ENCODE measurements around the gene SAMD14.

Gene SAMD14

DNA sequence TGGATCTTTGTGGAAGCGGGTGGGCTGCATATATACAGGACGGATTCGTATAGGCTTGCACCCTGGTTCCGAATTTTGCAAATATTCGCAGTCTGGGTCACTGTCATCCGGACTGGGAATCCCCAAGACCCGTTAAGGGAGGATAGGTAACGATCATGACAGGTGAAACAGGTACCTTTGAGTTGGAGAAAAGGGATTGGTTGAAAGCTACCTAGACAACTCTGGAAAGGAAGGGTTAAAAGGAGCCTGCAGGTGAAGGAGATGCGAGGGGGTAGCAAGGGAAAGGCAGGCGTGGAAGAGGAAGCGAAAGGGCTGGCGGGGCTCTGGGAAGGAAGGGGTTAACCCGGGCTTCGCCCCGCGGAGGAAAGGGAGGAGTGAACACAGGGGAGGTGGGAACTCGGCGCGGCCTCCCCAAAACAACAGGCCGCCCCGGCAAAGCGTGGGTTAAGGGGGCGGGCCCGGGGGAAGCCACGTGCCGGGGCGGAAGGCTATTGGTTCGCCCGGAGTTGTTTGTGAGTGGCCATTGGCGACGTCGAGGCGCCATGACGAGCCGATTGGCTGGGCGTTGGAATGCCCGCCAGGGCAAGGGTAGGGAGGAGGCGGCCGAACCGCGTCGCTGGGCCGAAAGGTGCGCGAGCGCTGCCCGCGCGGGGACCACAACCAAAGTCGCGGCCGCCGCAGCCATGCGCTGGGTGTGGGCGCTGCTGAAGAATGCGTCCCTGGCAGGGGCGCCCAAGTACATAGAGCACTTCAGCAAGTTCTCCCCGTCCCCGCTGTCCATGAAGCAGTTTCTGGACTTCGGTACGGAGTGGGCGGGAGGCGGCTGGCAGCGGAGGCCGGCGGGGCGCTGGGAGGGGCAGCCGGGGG lies 35.0 kb downstream of the SAMD14 start, which contains the start of gene PDK2:
PDK2 (plus strand) TSS at position 599 of the 867 bp plus-strand sequence; CDS start at position 684, 85 bp downstream.
- peak; percentile 95 for DNase-seq

DNA sequence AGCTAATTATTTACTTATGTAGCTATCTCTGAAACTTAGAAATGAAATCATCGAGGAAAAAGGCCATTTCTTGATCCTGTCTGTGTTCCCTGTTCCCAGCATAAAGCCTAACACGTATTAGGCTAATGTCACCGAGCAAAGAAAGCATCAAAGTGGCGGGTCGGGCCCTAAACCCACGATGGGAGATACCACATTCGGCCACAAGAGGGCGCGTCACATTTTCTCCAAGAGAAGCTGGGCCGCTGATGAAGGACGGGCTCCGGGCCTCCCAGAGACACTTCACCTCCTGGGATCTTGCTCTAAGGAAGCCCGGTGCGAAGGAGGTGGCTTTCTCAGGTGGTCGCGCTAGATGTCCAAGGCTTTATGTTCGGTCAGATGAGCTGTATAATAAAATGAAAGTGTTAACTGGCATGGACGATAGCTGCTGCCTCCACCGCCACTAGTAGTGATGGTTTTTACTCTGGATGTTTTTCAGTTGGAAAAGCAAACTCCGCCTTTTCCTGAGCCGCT lies 35.7 kb downstream of the SAMD14 start:
- DNase-seq = peak; percentile 99

DNA sequence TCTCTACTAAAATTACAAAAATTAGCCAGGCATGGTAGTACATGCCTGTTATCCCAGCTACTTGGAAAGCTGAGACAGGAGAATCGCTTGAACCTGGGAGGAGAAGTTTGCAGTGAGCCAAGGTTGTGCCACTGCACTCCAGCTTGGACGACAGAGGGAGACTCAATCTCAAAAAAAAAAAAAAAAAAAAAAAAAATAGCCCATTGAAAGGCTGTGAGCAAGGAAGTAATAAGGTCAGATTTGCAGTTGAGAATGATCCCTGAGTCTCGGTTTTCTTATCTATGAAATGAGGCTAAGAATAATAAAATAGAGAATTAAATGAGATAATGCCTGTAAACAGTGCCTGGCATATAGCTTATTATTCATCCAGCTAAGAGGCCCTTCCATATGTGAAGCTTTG lies 36.2 kb downstream of the SAMD14 start:
- no peak for DNase-seq

DNA sequence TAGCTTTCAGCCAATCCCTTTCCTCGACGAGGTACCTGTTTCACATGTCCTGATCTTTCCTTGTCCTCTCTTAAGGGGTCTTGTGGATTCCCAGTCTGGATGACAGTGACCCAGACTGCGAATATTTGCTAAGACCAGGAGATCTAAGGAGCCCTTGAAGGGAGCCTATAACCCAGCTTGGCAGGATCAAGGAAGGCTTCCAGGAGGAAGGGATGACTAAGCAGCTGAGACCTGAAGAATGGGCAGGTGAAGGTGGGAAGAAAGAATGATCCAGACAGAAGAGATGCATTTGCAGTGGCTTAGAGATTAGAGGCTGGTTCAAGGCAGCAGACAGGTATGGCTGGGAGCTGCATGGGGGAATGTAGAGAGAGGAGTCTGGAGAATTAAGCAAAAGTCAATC lies 36.7 kb downstream of the SAMD14 start:
- DNase-seq = no peak

DNA sequence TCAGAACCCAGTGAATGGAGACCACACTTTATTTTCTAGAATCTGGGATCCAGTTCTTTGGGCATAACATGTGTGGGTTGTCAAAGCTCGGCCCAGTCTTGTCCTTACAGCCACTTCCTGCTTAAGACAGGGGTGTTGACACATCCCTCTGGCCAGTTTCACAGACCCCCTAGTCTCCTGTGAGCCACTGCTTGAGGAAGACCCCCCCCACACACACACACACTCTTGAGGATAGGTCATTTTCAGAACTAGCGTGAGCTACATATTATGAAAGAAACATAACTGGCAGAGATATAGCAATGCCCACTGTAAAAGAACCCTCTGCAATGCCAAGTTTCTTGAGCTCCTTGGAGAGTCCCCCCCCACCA lies 38.1 kb downstream of the SAMD14 start:
- DNase-seq = no peak

DNA sequence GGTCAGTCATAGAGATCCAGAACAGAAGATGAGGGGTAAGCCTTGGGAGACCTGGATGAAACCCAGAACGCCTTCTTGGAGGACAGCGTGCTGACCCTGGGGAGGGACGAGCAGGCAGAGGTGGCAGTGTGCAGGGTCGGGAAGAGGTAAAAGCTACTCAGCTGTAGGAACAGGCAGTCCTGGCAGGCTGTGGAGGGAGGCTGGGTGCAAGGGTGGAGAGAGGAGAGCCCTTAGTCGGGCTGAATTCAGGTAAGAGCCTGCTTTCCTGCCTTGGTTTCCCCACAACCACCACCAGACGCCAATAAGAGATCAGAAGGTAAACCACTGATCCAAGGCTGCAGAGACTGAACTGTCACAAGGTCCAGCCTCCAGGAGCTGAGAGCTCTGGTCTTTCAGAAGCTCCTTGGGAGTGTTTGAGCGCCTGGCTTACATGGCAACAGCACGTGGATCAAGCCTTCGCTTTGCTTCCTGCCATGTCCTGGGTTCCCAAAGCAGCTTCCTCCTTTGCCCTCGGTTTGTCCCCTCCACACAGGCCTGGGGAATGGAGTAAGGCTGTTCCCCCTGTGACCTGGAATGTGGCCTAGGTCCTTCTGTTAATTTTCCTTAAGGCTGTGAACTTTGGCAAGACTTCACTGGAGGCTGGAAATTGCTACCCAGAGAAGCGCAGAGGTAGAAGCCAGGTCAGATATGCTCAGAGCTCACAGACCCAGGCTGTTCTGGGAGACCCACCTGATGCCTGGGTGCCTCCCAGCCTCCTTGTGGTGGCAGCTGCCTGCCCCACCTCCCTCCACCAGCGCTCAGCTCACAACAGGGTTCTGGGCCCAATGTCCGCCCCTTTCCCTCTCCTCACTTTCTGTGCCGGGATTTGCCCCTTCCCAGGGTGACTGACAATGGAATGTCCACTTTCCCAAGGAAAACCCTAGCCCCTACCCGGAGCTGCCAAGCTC lies 38.7 kb downstream of the SAMD14 start:
- DNase-seq = no peak

DNA sequence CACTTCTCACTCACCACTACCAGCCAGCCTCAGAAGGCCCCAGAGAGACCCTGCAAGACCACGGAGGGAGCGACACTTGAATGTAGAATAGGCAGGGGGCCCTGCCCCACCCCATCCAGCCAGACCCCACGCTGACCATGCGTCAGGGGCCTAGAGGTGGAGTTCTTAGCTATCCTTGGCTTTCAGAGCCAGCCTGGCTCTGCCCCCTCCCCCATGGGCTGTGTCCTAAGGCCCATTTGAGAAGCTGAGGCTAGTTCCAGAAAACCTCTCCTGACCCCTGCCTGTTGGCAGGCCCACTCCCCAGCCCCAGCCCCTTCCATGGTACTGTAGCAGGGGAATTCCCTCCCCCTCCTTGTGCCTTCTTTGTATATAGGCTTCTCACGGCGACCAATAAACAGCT lies 39.9 kb downstream of the SAMD14 start:
- no peak for DNase-seq

DNA sequence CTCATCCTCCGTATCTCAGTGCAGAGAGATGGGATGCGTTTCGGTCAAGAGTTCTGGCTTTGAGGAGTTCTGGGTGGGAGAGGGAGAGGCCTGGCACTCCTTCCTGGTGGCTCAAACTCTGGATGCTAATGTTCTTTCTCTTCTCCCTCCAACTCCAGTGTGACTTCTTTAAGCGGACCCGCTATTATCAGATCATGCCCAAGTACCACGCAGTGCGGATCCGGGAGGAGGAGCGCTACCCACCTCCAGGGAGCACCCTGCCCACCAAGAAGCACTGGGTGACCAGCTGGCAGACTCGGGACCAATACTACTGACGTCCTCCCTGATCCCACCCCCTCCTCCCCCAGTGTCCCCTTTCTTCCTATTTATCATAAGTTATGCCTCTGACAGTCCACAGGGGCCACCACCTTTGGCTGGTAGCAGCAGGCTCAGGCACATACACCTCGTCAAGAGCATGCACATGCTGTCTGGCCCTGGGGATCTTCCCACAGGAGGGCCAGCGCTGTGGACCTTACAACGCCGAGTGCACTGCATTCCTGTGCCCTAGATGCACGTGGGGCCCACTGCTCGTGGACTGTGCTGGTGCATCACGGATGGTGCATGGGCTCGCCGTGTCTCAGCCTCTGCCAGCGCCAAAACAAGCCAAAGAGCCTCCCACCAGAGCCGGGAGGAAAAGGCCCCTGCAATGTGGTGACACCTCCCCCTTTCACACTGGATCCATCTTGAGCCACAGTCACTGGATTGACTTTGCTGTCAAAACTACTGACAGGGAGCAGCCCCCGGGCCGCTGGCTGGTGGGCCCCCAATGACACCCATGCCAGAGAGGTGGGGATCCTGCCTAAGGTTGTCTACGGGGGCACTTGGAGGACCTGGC lies 40.8 kb downstream of the SAMD14 start:
- DNase-seq = no peak

DNA sequence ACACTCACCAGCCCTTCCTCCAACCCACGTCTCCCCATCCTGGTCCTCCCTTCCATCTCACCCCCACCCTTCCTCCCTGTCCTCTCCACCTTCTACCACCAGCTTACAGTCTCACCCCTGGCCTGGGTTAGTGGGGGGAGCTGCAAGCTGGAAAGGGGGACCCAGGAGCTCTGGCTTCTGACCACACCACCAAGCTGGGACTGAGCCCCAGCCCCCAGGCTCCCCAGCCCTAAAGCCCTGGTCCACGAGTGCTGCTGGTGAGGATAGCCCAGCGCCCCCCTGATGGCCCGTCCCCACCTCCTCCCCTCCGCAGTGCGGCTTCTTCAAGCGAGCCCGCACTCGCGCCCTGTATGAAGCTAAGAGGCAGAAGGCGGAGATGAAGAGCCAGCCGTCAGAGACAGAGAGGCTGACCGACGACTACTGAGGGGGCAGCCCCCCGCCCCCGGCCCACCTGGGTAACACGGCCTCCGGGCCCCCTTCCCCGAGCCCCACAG lies 42.0 kb downstream of the SAMD14 start:
- DNase-seq = no peak

DNA sequence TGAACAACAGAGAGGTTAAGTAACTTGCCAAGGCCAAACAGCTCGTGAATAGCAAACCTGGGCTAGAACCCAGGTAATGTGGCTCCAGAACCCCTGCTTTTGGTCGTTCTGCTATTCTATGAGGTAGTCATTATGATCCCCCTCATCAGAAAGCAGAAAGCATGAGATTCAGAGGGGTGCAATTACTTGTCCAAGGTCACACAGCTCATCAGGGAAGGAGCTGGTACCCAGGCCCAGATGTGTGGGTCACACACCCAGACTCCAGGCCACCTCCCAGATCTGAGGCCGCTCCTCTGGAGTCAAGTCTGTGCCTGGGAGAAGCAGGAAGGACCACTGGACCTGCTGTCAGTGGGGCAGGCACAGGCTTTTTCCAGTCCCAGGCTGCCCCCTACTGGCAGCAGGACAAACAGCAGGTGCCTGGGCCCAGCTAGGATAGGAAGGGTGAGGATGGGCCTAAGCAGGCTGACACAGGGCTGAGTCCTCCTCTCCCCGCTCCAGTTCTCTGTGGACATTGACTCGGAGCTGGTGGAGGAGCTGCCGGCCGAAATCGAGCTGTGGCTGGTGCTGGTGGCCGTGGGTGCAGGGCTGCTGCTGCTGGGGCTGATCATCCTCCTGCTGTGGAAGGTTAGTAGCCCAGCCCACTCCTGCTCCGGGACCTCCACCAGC lies 42.6 kb downstream of the SAMD14 start:
- peak; percentile 93 for DNase-seq

DNA sequence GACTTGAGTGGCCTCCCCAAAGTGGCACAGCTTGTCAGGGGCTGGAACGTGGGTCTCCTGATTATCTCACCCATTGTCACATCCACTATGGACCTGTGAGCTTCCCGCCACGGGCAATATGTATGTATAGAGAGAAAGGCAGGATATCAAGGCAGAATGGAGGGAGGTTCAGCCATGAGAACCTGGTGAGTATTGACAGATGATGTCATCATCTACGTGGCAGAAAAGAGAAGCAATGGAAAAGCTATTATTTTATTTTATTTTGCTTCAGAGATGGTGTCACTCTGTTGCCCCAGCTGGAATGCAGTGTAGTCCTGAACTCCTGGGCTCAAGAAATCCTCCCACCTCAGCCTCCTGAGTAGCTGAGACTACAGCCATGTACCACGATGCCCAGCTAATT lies 48.2 kb downstream of the SAMD14 start:
- DNase-seq = no peak

DNA sequence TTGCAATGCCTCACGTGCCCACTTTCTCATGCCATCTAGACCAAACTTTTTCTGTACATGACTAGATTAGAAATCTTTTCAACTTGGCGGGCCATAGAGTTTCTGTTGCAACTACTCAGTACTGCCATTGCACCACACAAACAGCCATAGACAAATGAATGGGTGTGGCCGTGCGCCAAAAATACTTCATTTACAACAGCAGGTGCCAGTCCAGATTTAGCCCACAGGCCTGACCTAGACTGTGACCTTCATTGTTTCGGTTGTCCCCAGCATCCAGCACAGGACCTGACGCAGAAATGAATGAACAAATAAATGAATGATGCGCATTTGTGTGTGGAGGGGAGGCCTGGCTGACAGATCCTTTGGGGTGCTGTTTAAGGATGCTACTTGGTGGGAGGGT lies 49.1 kb downstream of the SAMD14 start:
- no peak for DNase-seq

DNA sequence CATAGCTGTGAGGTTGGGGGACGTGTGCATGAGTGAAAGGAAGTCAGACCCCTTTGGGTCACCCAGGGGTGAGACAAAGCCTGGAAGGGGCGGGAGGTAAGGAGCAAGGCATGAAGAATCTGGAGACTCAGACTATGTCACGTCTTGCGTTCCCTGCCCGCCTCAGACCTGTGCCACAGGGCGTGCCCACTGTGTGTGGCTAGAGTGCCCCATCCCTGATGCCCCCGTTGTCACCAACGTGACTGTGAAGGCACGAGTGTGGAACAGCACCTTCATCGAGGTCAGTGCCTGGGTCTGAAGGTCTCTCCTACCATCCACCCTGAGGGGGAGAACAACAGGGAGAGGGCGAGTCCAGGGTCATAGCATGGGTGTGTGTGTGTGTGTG lies 49.9 kb downstream of the SAMD14 start:
- no peak for DNase-seq

DNA sequence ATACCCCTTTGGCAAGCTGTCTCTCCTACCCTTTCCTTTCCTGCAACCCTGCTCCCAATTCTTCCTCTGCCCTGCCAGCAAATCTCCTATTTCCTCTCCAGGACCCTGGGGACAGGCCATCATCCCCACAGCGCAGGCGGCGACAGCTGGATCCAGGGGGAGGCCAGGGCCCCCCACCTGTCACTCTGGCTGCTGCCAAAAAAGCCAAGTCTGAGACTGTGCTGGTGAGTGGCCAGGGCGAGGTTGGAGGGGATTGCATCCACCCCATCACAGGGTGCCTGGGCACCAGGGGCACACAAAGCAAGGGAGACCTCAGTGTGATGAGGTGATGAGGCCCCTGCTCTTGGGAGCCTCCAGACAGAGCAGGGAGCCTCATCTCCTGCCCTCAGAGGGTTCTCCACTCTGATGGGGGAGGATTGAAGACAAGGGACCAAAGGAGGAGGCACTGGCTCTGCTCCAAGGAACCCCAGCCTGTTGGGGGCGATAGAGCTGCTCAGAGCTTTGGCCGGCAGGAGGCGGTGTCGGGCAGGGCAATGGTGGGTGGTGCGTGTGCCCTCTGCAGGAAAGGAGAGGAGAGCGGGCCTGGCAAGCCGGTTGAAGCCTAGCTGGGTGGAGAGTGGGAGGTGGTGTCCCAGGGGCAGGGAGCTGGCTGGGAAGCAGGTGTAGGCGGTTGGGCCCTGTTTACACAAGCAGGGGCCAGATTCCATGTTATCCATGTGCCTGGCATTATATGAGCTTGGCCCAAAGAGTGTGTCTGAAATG lies 50.4 kb downstream of the SAMD14 start:
- DNase-seq = no peak

DNA sequence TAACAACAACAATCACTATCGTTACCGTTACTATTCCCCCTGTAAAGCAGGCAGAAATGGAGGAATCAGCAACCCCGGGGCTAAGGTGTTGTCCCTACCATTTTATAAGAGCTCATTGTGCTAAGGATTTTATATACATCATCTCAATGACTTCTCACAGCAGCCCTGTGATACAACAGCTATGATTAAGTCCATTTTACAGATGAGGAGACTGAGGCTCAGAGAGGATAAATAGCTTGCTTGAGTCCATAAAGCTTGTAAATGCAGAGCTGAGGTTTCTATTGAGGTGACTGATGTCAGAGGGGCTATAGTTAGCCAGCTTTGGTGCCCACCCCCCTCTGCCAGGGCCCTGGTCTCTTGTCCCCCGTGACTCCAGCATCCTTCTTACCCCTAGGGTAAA lies 51.5 kb downstream of the SAMD14 start:
- DNase-seq = no peak

DNA sequence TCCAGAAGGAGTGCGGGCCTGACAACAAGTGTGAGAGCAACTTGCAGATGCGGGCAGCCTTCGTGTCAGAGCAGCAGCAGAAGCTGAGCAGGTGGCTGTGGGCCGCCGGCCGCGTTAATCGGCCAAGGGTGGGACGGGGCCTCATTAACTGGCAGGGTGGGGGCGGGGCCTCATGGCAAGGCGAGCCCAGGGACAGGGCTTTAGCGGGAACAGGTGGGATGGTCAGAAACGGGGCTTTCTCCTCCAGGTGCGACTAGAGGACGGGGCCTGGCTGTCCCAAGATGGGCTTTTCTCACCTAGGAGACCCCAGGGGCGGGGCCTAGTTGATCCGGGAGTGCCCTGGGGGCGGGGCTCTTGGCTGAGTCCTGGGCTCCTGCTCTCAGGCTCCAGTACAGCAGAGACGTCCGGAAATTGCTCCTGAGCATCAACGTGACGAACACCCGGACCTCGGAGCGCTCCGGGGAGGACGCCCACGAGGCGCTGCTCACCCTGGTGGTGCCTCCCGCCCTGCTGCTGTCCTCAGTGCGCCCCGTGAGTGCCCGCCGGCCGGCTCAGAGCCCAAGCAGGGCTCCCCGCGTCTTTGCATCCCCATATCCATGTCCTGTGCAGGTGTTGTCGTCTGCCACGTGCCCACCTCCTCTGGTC lies 53.2 kb downstream of the SAMD14 start:
- no peak for DNase-seq

DNA sequence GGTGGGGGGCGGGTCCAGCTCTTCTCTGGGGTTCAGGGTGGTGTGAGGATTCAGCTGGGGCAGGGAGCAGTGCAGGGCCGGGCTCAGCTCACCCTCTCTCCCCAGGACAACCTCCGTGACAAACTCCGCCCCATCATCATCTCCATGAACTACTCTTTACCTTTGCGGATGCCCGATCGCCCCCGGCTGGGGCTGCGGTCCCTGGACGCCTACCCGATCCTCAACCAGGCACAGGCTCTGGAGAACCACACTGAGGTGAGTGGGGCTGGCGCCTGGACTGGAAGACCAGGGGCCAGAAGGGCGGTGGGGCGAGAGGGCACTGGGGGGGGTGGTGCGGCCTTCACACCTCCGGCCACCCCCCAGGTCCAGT lies 53.8 kb downstream of the SAMD14 start:
- no peak for DNase-seq

DNA sequence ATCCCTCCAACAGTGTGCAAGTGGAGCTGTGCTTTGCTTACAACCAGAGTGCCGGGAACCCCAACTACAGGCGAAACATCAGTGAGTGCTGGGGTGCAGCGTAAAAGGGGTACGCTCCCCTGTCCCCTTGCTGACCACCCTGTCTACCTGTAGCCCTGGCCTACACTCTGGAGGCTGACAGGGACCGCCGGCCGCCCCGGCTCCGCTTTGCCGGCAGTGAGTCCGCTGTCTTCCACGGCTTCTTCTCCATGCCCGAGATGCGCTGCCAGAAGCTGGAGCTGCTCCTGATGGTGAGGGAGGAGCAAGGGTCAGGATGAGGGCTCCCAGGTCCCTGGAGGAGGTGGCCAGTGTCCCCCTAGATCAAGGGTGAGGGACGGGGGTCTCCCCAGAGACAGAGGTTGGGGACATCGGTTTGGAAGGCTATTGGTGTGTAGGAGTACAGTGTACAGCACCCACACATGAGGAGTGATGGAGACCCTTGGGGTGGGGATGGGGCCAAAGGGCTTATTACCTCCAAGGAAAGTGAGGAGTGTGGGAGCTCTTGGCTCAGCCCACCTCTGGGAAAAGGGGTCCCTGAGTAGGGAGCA lies 54.4 kb downstream of the SAMD14 start:
- DNase-seq = no peak

DNA sequence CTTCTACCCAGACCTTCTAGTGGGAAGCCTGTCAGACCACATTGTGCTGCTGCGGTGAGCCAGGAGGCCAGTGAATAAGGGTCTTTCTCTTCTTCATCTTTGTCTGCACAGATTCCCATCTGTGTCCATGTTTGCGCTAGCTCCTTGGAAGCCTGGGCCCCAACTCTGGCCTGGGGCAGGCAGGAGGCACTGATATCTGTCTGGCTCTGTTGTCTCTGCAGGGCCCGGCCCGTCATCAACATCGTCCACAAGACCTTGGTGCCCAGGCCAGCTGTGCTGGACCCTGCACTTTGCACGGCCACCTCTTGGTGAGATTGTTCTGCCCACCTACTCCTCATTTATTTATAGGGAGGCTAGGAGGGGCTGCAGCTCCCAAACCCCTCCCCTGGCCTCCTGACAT lies 55.7 kb downstream of the SAMD14 start:
- no peak for DNase-seq

DNA sequence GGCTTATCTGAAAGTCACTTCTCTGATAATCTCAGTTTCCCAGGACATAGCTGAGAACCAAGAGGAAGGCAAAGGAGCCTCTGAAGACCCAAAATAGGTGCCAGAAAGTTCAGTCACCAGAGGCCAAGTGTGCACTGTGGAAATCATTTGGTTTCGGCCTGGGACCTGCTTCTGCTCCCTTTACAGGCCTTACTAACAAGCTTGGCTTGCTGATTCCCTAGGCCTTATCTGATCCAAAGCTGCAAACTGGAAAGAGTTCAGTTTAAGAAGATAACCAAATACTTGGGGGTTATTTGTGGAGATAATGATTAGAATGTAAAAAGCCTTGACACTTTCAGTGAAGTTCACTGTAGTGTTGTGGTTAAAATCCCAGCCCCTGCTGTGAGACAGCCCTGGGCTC lies 57.0 kb downstream of the SAMD14 start:
- DNase-seq = no peak

Data from activated CD8-positive, alpha-beta memory T cell treated with anti-CD3 and anti-CD28 coated beads, Interleukin-2, amount 50 U/mL, for 48 hours (primary cell).